HG03097 (cell line): ENCODE results near the gene SDCBP2.

Experiments
- ATAC-seq: cut with Tn5 transposase; IDR thresholded peaks from one replicate; pipeline ENCODE4 v1.9.1; 2021; ENCODE audit not compliant: unreplicated experiment, low FRiP score

The SDCBP2 gene

GRCh38 chr20:1328680-1329330 is at the start of gene SDCBP2:
Gene SDCBP2, minus strand, starts transcription at chr20:1329139. Its CDS starts 8,723 bp downstream, at chr20:1320416.
- no peak for ATAC-seq

DNA sequence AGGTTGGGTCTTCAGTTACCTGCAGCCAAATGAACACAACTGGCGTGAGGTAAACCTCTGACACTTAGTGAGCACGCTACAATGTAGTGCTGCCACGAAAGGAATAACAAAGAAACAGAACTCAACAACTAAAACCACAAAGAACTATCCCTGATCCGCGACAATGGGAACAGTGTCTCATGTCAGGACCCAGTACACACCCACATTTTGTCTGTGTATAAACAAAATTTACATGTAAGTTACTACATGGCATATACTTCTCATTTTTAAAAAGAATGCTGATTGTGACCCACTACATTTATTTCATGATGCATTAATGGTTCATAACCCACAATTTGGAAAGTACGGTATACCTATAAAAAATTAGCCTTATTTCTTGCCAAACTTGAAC is 49.8 kb upstream of the SDCBP2 start:
- ATAC-seq: no peak

DNA sequence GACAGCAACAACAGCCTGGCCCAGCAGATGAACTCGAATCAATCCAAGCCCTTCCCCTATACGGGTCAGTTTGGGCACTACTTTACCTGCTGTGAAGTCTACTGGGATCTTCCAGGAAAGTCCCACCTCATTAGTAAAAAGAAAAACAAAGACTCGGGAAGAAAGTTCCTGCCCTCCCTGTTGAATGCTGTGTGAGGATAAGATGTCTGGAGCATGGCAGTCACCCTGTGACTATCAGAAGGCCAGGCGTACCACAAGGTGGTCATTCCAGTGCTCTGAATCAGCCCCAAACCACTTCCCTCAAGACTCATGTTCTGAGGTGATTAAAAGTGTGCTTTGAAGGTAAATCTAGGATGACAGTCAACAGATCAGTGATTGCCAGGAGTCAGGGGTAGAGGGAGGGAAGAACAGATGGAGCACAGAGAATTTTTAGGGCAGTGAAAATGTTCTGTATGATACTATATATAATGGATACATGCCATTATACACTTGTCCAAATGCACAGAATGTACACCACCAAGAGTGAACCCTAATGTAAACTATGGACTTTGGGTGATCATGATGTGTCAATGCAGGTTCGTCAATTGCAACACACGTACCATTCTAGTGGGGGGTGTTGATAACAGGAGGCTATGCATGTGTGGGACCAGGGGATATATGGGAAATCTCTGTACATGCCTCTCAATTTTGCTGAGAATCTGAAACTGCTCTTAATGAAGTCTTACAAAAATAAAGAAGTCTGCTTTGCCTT is 49.2 kb upstream of the SDCBP2 start:
- ATAC-seq: no peak

DNA sequence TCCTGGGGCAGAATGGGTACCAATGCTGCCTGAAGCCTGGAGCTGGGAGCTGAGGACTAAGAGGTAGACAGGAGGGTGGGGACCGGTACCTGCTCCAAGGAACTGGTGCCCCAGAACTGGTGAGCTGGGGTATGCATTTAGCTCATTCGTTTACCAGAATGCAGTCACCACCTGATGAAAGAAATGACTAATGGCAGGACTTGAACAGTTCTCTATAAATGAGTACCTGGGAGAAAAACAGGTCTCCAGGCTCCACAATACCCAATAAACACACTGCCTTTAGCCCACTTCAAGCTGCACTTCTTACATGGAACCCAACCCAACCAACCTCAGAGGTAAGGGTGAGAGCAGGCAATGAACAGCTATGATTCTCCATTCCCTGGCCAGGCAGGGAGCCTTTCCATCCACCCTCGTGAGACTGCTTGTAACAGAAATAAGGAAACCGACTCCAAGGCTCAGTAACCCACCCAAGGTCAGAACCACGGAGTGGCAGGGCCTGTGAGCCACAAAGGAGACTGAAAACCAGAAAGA is 48.5 kb upstream of the SDCBP2 start:
- no peak for ATAC-seq

GRCh38 chr20:1376408-1377270 is 47.7 kb upstream of the SDCBP2 start:
- ATAC-seq: no peak

DNA sequence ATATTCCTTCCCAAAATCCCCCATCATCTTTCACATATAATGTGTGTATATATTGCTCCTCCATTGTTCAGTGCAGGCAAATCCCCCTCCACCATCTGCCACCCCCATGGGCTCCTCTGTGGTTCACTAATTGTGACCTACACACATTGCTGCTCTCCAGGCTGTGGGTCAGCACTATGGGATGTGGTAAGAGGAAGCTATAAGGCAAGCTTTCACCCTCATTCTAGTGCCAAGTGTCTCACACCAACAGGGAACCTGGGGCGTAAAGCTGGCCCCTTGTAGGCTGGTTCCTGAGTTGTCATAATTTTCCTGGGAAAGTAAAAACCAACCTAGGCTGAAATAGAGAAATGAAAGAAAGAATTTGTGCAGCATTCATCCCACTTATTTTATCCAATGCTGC is 47.1 kb upstream of the SDCBP2 start:
- ATAC-seq: no peak

GRCh38 chr20:1375515-1375914 is 46.6 kb upstream of the SDCBP2 start:
- ATAC-seq: no peak

- ATAC-seq: no peak
These were observed 45.3 kb upstream of the SDCBP2 start for GRCh38 chr20:1374246-1374645.

GRCh38 chr20:1373614-1374013 is 44.7 kb upstream of the SDCBP2 start:
- no peak for ATAC-seq

DNA sequence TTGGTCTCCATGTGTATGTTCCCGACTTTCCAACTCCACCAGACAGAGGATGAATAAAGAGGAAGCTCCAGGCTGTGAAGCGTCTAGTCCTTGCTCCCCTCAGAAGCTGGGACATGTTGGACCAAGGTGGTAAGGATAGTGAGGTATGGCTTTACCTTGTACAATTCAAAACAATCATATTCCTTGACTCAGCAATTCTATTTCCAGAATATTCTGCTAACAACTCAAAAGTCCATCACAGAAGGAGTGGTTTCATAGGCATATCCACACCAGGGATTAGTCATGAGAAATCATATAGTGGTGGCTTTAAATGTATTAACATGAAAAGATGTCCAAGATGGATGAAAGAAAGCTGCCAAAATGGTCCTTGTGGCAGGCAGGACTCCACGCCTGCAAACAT is 44.1 kb upstream of the SDCBP2 start:
- ATAC-seq: no peak

DNA sequence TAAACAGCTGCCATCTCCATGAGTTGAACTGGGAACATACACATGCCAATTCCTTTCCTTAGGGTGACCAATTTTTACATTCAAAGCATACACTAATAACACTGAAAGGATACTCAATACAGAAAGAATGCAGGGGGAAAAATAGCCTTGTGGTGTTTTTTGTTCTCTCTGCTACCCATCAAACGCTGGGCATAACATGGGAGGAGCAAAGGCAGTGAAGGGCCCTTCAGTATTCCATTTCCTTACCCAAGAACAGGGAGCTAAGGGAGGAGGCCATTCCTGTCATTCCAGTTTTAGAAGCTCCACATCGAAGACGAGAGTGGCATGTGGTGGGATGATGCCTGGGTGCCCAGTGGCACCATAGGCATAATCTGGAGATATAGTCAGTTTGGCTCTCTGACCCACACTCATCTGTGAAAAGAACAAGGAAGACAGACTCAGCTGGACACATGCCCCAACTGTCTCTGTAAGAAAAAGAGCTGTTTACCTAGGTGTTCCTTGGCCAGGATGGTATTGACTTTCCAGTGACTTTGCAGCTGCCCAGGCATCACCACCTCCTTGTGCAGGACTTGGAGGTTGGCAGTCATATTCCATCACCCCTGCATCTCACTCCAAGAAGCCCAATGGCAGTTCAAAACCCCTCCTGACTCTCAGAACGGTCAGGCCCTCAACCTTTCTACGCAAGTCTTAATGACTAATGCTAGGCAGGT is 43.0 kb upstream of the SDCBP2 start:
- no peak for ATAC-seq

DNA sequence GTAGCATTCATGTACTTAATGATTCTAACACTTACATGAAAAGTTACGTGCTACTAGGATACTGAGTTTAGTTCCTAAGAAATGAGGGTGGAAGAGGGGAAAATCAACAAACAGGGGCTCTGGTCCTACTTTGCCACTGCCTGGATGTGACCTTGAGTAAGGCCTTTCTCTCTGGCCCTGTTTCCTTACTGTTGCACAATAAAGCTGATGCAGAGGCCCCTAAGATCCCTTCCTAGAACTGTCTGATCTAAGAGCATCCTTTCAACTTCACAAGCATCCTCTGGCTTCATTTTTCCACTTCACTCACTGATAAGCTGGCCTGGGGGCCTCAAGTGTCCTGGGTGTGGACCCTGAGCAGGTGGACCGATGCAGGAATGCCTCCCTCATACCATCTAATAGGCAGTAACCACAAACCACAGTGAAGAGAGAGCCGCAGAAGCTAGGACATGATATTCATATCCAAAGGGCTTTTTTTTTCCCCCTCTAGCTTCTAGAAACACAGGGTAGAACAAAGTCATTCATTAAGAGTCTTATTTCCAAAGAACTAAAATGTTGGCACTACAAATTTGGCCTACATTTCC is 42.4 kb upstream of the SDCBP2 start:
- no peak for ATAC-seq

DNA sequence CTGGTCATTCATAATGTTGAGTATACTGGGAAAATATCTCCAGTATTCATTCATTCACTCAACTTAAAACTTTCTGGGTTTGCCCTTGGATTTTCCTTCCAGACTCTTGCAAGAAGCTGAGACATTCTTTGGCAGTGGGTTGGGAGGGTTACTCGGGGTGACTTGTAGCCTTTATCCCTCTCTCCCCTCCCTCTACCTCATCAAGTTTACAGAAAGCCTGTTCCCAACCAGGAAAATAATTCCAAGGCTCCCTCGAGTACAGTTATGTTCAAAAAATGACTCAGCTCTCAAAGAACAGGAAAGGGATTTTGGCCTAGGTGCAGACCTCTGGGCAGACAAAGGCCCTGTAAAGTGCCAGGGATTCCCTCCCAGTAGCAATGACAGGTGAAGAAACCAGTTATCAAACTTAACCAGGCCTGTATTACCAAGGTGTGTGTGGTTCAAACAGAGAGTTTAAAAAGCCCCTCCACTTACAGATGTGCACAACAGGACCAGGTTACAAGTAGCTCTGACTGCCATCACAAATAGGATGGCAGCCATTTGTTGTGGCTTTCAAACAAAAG is 41.7 kb upstream of the SDCBP2 start:
- ATAC-seq: no peak

- ATAC-seq: no peak
These were observed 41.0 kb upstream of the SDCBP2 start for GRCh38 chr20:1369970-1370369.

GRCh38 chr20:1368448-1369199 is 39.7 kb upstream of the SDCBP2 start:
- ATAC-seq: no peak

DNA sequence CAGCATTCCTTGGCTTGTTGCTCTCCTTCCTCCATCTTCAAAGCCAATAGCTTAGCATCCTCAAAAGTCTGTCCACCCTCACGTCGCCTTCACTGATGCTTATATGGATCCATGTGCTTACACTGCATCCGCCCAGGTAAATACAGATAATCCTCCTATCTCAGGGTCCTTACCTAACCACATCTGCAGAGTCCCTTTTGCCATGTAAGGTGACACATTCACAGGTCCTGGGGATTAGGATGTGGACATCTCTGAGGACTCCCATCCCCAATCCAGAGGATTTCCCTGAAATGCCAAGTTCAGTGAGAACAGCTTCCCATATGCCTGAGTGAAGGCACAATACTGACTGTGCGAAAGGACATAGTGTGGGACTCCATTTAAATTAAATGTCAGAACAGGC is 38.5 kb upstream of the SDCBP2 start:
- ATAC-seq: no peak

DNA sequence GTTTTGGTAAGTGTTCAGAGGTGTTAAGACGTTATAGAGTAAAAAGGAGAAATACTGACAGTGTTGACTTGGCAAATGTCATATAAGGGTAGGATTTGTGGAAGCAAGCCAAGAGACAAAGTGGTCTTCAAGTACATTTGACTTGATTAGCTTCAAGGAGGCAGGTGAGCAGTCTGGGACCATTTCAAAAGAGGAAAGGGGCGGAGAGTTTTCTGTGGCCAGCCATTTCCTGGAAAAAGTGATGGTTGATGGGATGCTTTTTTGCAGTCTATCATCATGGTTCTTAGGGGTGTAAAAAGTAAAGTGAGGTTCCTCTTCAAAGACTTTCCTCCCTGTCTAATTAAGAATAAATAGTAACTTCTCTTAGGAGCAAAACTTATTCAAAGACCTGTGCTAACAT is 35.2 kb upstream of the SDCBP2 start:
- no peak for ATAC-seq

GRCh38 chr20:1363522-1363921 is 34.6 kb upstream of the SDCBP2 start:
- no peak for ATAC-seq

GRCh38 chr20:1362484-1362883 is 33.5 kb upstream of the SDCBP2 start:
- no peak for ATAC-seq
